Islet of Langerhans (tissue), 1 donor: ENCODE results near the gene ULK4.
"Not testable (repeated sequence)": the region's sequence is repeated elsewhere in the genome, so short reads cannot be mapped to it uniquely, and the experiment has no call there.

Experiments used
- FAIRE-seq: peaks from one replicate; lab custom pipeline; 2011; peaks lifted over from hg19 to GRCh38; lab: Jason Lieb, UNC

ULK4 gene

DNA sequence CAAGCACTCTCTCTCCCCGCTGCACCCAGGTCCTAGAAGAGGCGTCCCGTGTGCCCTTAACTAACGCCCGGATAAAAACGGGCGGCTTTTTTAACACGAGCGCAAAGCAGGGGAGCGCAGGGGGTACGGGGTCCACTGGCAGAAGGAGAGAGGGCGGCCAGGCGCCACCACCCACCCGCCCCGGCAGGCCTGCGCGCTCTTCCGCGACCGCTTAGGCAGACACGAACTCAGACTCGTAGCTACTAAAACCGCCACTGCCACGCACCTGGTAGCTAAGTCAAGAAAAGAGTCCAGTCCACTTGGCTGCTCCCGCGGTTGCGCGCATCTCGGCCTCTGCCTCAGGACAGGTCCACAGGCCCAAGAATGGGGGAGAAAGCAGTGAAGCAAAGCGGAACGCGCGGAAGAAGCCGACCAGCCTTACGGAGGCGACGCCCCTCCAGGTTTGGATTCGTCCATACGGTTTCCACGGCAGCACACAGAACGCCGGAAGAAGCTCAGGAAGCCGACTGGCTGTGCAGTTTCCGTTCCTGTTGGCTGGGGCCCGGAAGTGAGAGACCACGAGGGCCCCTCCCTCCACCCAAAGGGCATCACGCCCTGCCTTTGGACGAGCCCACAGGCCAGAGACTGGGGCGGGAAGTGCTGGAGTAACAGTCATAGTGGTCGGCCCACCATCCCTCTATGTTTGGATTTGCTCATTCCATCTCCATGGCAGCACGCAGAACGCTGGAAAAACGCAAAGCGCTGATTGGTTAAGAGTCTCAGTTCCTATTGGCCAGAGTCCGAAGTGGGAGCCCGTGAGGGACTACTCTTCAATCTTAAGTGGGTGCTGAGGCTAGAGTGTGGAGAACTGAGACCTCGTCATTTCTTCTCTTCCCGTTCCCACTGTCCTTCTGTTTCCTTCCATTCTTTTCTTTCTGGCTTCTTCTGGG lies at the start of gene ULK4:
Gene ULK4 (minus strand): TSS at position 353 of the 929 bp plus-strand sequence. CDS start 7,344 bp downstream, outside the sequence.
- peak; percentile 75 for FAIRE-seq

DNA sequence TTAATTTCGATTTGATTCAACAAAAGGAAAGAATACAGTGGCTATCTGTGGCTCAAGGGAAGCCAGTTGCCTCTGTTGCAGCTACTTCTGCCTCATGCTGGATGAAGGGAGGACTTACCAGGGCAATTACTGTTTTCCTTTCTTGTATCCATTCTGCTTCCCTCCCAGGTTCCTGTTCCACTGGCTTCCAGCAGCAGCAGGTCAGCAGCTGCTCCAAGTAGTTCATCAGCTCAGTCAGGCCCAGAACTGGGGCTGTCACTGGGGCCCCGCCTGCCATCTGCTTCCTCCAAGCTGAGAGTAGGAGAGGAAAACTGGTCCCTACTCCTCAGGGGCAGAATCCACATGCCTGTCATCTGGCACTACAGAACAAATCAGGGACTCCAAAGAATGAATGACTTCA lies 48.6 kb upstream of the ULK4 start:
- no peak for FAIRE-seq

DNA sequence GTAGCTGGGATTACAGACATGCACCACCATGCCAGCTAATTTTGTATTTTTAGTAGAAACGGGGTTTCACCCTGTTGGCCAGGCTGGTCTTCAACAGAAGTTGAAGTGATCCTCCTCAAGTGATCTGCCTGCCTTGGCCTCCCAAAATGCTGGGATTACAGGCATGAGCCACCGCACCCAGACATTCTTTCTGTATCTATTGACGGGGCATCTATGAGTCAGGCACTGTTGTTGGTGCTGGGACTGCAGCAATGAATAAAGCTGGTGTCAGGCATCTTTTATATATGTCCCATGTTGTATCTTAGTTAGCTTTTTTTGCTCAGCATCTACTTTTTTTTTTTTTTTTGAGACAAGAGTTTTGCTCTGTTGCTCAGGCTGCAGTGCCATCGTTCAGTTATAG lies 47.6 kb upstream of the ULK4 start:
- FAIRE-seq, result no peak

DNA sequence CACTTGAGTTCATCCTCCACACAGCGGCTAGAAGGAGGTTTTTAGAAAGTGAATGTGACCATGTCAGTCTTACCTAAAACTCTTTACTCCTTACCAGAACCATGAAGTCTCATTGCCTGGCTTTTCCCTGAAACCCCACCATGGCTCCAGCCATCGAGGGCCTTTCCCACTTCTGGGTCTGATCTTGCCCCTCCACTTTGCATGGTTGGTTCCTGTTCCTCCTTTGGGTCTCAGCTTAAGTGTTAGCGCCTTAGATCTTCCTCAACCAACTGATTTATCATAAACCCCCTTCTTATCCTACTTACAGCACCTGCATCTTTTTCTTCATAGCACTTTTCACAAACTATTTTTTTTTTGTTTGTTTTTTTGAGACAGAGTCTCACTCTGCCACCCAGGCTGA lies 45.9 kb upstream of the ULK4 start:
- FAIRE-seq, result no peak

DNA sequence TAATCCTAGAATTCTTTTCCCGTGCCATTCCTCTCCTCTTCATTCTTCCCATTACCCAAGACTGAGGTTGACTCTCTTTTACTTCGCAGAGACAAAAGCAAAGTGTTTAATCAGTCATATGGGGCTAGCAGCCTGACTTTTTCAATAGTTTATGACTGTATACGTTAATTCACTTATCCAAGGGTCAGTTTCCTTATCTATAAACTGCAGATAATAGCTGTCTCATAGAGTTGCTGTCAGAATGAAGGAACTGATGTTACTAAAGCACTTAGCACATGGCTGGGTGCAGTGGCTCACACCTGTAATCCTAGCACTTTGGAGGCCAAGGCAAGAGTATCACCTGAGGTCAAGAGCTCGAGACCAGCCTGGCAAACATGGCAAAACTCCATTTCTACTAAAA lies 43.5 kb upstream of the ULK4 start:
- FAIRE-seq, result no peak

DNA sequence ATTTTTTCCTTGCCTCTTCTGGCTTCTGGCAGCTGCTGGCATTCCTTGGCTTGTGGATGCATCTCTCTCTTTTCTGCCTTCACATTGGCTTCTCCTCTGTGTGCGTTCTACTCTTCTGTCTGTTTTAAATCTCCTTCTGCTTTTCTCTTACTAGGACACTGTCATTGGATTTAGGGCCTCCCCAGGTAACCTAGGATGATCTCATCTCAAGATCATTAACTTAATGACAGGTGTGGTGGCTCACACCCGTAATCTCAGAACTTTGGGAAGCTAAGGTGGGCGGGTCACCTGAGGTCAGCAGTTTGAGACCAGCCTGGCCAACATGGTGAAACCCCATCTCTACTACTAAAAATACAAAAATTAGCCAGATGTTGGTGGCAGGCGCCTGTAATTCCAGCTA lies 40.9 kb upstream of the ULK4 start:
- no peak for FAIRE-seq

DNA sequence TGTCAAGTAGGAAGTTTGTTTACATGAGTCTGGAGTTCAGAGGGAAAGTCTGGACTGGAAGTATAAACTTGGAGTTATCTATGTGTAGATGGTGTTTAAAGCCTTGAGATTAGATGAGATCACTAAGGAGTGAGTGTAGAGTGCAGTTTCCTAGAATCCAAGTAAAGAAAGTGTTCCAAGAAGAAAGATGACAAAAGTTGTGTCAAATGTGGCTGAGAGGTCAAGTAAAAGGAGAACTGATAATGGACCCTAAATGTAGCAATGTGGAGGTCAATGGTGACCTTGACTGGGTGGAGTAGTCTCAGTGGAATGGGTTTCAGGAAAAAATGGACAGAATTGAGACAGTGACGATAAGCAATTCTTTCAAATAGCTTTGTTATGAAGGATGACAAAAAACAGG lies 39.9 kb upstream of the ULK4 start:
- no peak for FAIRE-seq

DNA sequence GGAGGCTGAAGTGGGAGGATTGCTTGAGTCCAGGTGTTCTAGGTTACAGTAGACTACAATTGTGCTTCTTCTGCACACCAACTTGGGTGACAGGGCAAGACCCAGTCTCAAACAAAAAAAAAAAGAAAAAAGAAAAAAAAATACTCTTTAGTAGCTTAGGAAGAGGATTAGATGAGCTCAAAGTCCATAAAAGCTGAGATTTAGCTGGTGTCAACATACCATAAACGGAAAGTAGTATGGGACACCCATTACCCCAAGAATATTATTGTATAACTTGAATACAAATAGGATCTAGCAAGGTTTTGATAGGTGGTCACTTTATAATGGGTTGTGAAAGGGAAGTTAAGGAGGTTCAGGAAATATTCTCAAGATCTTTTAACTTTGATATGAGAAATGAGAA lies 38.0 kb upstream of the ULK4 start:
- no peak for FAIRE-seq

DNA sequence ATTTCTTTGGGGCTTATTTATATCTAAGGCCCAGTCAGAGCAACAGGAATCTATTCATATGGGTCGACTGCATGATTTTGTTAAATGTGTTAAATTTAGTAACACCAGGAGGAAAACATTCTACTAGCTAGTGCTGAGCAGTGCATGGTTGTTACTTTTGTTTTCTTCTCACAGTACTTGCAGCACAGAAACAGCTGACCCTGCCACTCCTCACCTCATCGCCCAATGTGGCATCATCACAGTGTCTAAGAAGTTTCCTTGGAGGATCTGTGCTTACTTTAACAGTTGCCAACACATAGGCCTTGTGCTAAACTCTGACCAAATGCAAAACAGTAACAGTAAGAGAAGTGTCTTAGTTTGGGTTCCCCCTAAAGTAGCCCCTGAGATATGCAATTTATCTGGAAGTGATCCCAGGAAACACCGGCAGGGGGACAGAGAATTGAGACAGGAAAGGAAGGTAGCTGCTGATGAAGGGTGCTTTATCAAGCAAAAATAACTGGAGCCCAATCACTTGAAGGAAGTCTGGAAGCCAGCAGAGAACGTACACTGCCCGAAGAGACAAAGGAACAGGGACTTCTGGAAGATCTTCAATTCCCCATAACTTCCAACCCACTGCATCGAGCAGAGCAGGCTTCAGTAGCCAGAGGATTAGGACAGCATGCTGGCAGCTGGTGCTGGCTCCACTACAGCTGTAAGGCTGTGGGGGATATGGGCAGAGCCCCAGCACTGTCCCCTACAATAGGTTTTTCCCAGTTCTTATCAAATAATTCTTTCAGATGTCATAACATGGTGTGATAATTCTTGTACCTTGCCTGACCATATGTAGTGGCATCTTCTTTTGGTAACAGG lies 36.0 kb upstream of the ULK4 start:
- no peak for FAIRE-seq

DNA sequence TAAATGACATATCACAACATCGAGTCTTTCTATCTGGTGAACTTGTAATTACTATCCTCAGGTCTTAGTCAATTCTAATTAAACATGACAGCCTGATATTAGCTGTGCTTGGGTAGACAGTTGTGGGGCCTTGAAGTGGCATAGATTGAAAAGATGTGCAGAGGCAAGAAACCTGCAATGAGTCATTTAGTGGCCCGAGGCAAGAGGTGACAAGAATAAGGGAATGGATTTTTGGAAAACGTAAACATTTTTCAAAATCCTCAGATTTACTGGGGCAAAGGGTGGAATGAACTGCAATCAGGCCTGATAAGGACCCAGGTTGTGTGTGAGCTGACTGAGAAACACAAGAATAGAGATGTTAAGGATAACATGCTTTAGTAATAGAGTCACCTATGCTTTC lies 29.5 kb upstream of the ULK4 start:
- no peak for FAIRE-seq

DNA sequence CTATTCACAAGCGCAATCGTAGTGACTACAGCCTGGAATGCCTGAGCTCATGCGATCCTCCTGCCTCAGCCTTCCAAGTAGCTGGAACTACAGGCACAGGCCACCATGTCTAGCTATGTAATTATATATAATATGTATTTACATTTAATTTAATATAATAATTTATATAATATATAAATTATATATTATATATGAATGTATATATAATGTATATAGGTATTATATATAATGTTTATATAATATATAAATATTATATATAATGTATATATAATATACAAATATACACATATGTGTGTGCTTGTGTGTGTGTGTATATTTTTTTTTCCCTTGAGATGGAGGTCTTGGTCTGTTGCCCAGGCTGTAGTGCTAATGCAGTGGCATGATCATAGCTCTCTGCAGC lies 27.6 kb upstream of the ULK4 start:
- no peak for FAIRE-seq

DNA sequence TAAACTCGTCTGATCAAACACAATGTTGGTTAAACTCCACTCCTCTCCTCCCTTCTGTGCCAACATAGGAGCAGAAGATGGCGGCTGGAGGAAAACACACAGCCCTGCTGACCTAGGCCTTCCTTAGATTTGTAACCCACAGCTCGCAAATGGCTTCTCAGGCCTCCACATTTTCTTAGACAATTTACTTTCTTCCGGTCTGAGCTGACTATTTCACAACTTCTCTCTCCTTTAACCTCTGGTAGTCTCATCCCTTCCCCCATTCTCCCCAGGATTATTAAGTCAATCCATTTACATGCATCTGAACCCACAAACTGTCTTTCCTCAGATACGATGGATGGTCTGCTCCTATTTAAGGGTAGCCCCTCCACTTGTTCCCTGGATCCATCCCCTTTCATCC lies 25.7 kb upstream of the ULK4 start:
- FAIRE-seq, result no peak

DNA sequence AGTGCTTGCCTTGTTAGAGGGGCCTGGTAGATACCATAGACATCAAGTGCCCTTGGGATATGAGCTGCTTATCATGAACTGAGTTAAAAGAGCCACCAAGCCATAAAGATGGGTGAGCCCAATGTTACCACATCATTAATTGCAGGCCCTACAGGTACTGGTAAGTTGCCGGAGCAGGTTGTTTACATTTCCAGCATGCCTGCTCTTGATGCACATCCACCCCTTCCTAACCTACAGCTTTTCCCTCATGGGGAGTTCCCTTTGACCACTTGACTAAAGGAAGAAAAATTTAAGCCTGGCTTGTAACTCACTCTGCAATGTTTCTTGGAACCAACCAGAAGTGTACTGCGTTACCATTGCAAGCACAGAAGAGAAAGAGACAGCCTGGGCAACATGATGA lies 24.7 kb upstream of the ULK4 start:
- no peak for FAIRE-seq

DNA sequence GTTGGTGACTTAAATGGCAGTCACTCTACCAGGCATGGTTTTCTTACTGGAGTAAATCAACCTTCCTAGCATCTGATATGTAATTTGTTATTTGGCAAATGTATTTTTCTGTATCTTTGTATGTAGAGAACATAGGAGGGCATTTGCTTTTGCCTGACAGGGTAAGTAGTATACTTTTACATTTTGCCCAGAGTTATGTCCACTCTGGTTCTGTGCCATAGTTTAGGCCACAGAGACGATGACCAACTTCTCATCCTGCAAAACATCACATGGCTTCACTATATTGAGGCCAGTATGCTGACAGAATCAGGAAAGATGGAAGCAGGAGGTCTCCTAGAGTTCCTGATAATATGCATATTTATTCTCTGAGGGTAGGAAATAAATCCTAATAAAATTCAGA lies 23.1 kb upstream of the ULK4 start:
- FAIRE-seq, result no peak

DNA sequence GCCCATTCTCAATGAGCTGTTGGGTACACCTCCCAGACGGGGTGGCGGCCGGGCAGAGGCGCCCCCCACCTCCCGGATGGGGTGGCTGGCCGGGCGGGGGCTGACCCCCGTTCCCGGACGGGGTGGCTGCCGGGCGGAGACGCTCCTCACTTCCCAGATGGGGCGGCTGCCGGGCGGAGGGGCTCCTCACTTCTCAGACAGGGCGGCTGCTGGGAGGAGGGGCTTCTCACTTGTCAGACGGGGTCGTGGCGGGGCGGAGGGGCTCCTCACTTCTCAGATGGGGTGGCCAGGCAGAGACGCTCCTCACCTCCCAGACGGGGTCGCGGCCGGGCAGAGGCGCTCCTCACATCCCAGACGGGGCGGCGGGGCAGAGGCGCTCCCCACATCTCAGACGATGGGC lies 21.2 kb upstream of the ULK4 start:
- not testable (repeated sequence) for FAIRE-seq

DNA sequence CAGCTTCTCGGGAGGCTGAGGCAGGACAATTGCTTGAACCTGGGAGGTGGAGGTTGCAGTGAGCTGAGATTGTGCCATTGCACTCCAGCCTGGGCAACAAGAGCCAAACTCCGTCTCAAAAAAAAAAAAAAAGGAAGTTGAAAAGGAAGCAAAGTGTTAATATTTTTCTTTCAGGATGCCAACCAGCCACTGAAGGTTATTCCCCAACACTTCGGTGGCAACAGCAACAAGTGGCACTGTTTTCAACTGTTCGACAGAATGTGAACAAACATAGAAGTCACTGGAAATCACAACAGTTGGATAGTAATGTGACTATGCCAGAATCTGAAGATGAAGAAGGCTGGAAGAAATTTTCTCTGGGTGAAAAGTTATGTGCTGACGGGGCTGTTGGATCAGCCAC lies 15.5 kb upstream of the ULK4 start:
- not testable (repeated sequence) for FAIRE-seq

DNA sequence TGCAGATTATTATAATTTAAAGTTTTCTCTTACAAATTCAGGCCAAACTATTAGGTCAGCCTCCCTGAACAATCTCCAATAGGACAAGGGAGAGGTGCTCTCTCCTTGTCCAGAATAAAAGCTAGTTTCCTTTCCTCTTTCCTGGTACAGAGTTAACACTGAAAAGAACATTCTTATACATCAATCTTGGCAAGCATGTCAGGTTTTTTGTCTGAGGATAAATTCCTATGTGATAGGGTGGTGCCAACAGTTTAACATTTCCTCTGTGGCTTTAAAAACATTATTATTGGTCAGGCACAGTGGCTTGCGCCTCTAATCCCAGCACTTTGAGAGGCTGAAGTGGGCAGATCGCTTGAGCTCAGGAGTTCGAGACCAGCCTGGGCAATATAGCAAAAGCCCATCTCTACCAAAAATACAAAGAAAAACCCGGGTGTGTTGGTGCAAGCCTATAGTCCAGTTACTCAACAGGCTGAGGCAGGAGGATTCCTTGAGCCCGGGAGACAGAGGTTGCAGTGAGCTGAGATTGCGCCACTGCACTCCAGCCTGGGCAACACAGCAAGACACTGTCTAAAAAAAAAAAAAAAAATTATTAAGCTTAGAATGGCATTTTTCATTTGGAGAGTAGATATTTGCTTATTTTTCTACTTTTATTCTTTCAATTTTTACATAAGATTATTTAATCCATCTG lies 13.7 kb upstream of the ULK4 start:
- no peak for FAIRE-seq

DNA sequence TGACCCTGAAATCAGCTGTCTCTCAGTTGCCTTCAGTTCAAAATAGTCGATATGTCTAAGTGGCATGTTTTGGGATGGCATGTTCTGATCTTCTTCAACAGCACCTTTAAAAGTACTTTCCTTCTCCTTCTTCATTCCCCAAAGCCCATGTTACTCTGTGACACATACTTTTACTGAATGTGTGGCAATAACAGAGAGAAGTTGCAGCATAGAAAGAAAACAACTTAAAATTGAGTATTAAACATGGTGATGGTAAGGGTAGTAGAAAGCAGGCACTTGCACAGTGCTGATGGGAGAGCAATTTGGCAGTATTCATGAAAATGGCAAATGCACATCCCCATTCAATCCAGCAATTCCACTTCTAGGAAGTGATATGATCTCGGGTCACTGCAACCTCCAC lies 12.3 kb upstream of the ULK4 start:
- no peak for FAIRE-seq

DNA sequence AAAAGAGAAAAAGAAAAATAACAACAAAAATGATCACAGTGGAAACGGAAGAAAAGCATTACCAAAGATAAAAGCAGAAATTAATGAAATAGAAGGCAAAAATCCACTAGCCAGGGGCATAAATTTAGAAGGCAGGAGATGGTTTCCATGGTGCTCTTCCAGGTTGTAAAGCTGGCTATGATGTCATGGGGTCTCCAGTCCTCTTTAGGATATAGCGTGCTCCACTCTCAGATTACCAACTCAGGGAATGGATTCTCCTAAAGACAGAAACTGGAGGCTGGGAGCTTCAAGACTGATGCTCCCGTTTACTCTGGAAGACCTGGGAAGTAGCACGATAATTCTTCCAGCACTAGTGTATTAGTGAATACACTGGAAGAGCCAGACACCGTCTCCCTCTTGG lies 10.9 kb upstream of the ULK4 start:
- no peak for FAIRE-seq

DNA sequence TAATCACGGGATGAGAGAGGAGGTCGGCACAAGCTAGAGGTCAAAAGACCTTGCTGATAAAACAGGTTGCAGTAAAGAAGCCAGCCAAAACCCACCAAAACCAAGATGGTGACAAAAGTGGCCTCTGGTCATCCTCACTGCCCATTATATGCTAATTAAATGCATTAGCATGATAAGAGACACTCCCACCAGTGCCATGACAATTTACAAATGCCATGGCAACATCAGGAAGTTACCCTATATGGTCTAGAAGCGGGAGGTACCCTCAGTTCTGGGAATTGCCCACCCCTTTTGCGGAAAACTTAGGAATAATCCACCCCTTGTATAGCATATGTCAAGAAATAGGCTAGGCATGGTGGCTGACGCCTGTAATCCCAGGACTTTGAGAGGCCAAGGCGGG lies 4.3 kb upstream of the ULK4 start:
- FAIRE-seq, result no peak

DNA sequence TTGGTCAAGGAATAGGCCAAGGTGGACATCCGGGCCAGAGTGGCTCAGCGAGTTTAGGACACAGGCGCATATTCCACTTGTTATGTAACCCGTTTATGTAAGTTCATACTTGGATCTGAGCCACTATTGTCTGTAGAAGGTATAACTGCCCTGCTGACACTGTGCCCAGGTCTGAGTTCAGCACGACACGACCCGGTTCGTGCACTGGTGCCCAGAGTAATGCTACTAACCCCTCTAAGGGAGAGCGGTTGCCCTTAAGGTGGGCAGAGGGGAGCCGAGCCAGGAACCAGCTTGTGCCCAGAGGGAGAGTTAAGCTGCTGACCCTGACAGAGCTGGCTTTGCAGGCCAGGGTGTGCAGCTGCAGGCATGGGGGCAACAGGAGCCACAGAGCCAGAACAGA lies 1.9 kb upstream of the ULK4 start:
- FAIRE-seq, result no peak

DNA sequence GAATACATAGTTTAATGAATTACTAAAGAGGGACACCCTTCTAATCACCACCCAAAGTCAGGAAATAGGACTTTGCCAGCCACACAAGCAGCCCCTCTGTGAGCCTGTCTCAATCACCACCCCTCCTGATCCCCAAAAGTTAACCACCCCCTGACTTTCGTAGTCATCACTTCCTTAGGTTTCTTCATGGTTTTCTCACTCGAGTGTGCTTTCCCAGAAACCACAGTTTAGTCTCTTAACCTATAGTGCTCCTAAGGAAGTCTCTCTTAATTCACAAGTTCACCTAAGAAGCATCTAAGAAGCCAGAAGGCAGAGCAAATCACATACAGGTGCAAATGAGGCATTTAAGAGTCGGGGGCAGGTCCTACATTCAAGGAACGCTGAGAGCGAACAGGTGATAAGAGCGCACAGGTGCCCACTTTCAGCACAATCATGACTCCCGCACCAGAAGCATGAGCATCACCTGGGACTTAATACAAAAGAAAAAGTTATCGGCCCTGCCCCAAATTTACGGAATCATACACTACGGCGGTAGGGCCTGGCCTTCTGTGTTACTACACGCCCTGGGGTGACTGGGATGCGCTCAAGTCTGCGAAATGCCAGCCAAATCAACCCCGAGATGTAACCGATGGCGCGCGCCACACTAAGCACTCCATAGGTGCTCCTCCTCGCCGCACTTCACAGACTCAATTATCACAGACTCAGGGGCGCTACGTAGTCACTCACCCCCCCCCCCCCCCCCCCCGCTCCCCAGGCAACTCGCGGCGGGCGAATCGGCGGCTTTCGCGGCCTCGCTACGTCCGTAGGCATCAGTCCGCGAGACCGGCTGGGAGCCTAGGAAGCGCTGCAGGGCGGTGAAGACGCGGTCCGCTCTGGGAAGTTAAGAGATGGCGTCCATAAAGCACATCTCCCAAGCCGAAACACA lies 815 bp downstream of the ULK4 start:
- no peak for FAIRE-seq
